Loucy (cell line): ENCODE results near the gene ASCC2.

ENCODE experiments used
- H2AFZ ChIP-seq: fragments of 200-600 bp; sonication (generic); 2 replicates; pipeline ENCODE4 v1.6.0; 2016; ENCODE audit warnings: antibody characterized with exemption, mild to moderate bottlenecking, low read length, moderate library complexity
- H3F3A ChIP-seq: fragments of 200-600 bp; 2 replicates; pipeline ENCODE4 v1.6.0; 2016; ENCODE audit warnings: antibody characterized with exemption, low read depth, mild to moderate bottlenecking
- H3K27me3 ChIP-seq: fragments of 200-600 bp; sonication (generic); 2 replicates; pipeline ENCODE4 v1.6.1; 2014; ENCODE audit warnings: low read length, mild to moderate bottlenecking; ENCODE audit not compliant: insufficient read depth, poor library complexity, severe bottlenecking
- H3K36me3 ChIP-seq: fragments of 200-600 bp; sonication (generic); 2 replicates; pipeline ENCODE4 v1.6.1; 2016; ENCODE audit warnings: low read length; ENCODE audit not compliant: insufficient read depth
- H3K4me1 ChIP-seq: fragments of 200-600 bp; sonication (generic); 2 replicates; pipeline ENCODE4 v1.5.1; 2014; ENCODE audit warnings: low read length, mild to moderate bottlenecking; ENCODE audit not compliant: insufficient read depth, poor library complexity, severe bottlenecking
- H3K4me2 ChIP-seq: fragments of 200-600 bp; sonication (generic); 2 replicates; pipeline ENCODE4 v1.6.0; 2014; ENCODE audit warnings: antibody characterized with exemption, low read length, low read depth, mild to moderate bottlenecking; ENCODE audit not compliant: poor library complexity, severe bottlenecking
- H3K4me3 ChIP-seq: fragments of 200-600 bp; sonication (generic); 2 replicates; pipeline ENCODE4 v1.5.1; 2014; ENCODE audit warnings: low read length, mild to moderate bottlenecking, mixed read lengths; ENCODE audit not compliant: poor library complexity, severe bottlenecking
- H3K79me2 ChIP-seq: fragments of 200-600 bp; sonication (generic); 2 replicates; pipeline ENCODE4 v1.6.1; 2014; ENCODE audit warnings: low read length; ENCODE audit not compliant: insufficient read depth
- H3K9ac ChIP-seq: fragments of 200-600 bp; sonication (generic); 2 replicates; pipeline ENCODE4 v1.6.0; 2014; ENCODE audit warnings: mild to moderate bottlenecking, low read depth, low read length, moderate library complexity; ENCODE audit not compliant: poor library complexity, severe bottlenecking
- H3K9me2 ChIP-seq: fragments of 200-600 bp; sonication (generic); replicated peaks from 2 replicates; pipeline ENCODE4 v1.6.1; 2016; ENCODE audit warnings: low read depth, low read length, mixed read lengths
- H3K9me3 ChIP-seq: fragments of 200-600 bp; sonication (generic); 2 replicates; pipeline ENCODE4 v1.6.1; 2014; ENCODE audit warnings: mild to moderate bottlenecking, antibody characterized with exemption, low read length, low read depth; ENCODE audit not compliant: insufficient read depth
- H4K20me1 ChIP-seq: fragments of 200-600 bp; sonication (generic); 2 replicates; pipeline ENCODE4 v1.6.0; 2014; ENCODE audit warnings: antibody characterized with exemption, low read length, mild to moderate bottlenecking; ENCODE audit not compliant: insufficient read depth, poor library complexity, severe bottlenecking
- CTCF ChIP-seq: fragments of 200-600 bp; sonication (generic); conservative IDR thresholded peaks from 2 replicates; pipeline ENCODE4 v1.5.1; 2014; ENCODE audit warnings: mild to moderate bottlenecking, antibody characterized with exemption, low read length
- EZH2phosphoT487 ChIP-seq: fragments of 200-600 bp; IDR thresholded peaks from 2 replicates; pipeline ENCODE4 v1.6.1; 2018; ENCODE audit warnings: antibody characterized with exemption, mild to moderate bottlenecking, moderate library complexity, borderline replicate concordance

ASCC2 gene

GRCh38 chr22:29814003-29814402, 24.1 kb downstream of the ASCC2 start:
- no peaks in the 10 kb centered on the region for H3K4me1 ChIP-seq
- H3K4me2 ChIP-seq: no peak overlapping the region
- H3F3A ChIP-seq: no peaks in the 10 kb centered on the region
- no peaks in the 10 kb centered on the region for H3K27me3 ChIP-seq
- no peak overlapping the region for H3K9ac ChIP-seq
- H3K9me3 ChIP-seq: no peaks in the 10 kb centered on the region
- H3K36me3 ChIP-seq: peaks cover 44% of the 10 kb centered on the region; the same call in 1 of the 2 replicates
- no peak overlapping the region for H2AFZ ChIP-seq
- no peak overlapping the region for H3K4me3 ChIP-seq
- no peaks in the 10 kb centered on the region for H3K79me2 ChIP-seq
- TF ChIP-seq CTCF (no peak), EZH2phosphoT487 (no peak)
- no peaks in the 10 kb centered on the region for H3K9me2 ChIP-seq
- no peaks in the 10 kb centered on the region for H4K20me1 ChIP-seq

- H3K4me3 ChIP-seq: no peak overlapping the region
- no peaks in the 10 kb centered on the region for H3K9me2 ChIP-seq
- H3F3A ChIP-seq: no peaks in the 10 kb centered on the region
- no peak overlapping the region for H3K4me2 ChIP-seq
- H3K9me3 ChIP-seq: no peaks in the 10 kb centered on the region
- TF ChIP-seq CTCF: no peak
- no peak for TF ChIP-seq EZH2phosphoT487
- H4K20me1 ChIP-seq: no peaks in the 10 kb centered on the region
- H3K4me1 ChIP-seq: no peaks in the 10 kb centered on the region
- no peaks in the 10 kb centered on the region for H3K27me3 ChIP-seq
- H3K36me3 ChIP-seq: peaks cover 44% of the 10 kb centered on the region; the same call in 1 of the 2 replicates
- H3K79me2 ChIP-seq: no peaks in the 10 kb centered on the region
- H3K9ac ChIP-seq: no peak overlapping the region
- H2AFZ ChIP-seq: no peak overlapping the region
These were observed 24.5 kb downstream of the ASCC2 start for GRCh38 chr22:29813563-29813962.

- no peaks in the 10 kb centered on the region for H3K79me2 ChIP-seq
- TF ChIP-seq CTCF: no peak
- no peak for TF ChIP-seq EZH2phosphoT487
- H3K4me3 ChIP-seq: no peak overlapping the region
- H3K4me2 ChIP-seq: no peak overlapping the region
- H3F3A ChIP-seq: no peaks in the 10 kb centered on the region
- H2AFZ ChIP-seq: no peak overlapping the region
- H3K9me2 ChIP-seq: no peaks in the 10 kb centered on the region
- peaks cover 47% of the 10 kb centered on the region; the same call in 1 of the 2 replicates for H3K36me3 ChIP-seq
- no peaks in the 10 kb centered on the region for H3K9me3 ChIP-seq
- no peaks in the 10 kb centered on the region for H4K20me1 ChIP-seq
- no peaks in the 10 kb centered on the region for H3K27me3 ChIP-seq
- H3K4me1 ChIP-seq: no peaks in the 10 kb centered on the region
- H3K9ac ChIP-seq: no peak overlapping the region
These were observed 24.9 kb downstream of the ASCC2 start for GRCh38 chr22:29813126-29813525.
